Activated naive CD4-positive, alpha-beta T cell treated with anti-CD3 and anti-CD28 coated beads, Interleukin-2, amount 50 U/mL, for 72 hours (primary cell): Measurements from ENCODE around the gene PEX13. TPM values are rescaled to one million over a fixed set of nuclear protein-coding genes. Genes with fewer than 3 reads are reported as not detected.

Source experiments
- total RNA-seq, 2 donors: library from RNA; stranded (reverse); gene quantifications; one replicate each; pipeline ENCODE4 v1.2.3, GENCODE V29; 2022

The PEX13 gene
- total RNA-seq, 2 donors from 2014 or later: 14.4 to 20.7 TPM

Other genes with a start within 250 kb of the PEX13 start
- 10 to 100 TPM; 23.3 to 93.0 TPM for gene REL, start 136.1 kb upstream of the PEX13 start, total RNA-seq
- gene PUS10, start 535 bp downstream of the PEX13 start, total RNA-seq: 10 to 100 TPM in 1 of 2 donors, 1 to 10 TPM in 1; 8.5 to 13.4 TPM
- gene SANBR, start 48.2 kb downstream of the PEX13 start, total RNA-seq: 1 to 10 TPM; 2.9 to 5.6 TPM
- gene C2orf74, start 144.5 kb downstream of the PEX13 start, total RNA-seq: 10 to 100 TPM in 1 of 2 donors, 1 to 10 TPM in 1; 9.7 to 14.4 TPM